Retinal pigment epithelial cell (primary cell): ENCODE measurements around the gene SMTNL2.
"Not testable (repeated sequence)": the region's sequence is repeated elsewhere in the genome, so short reads cannot be mapped to it uniquely, and the experiment has no call there.

ENCODE experiments used
- DNase-seq: peaks from one replicate; pipeline ENCODE4 v3.0.0-alpha.2; 2010; ENCODE audit warnings: low read depth
- H3K4me3 ChIP-seq: 2 replicates; pipeline ENCODE4 v1.5.1; 2011; ENCODE audit warnings: mild to moderate bottlenecking, low read length, control low read depth, moderate library complexity
- TF ChIP-seq, protein P1 (sequence below): conservative IDR thresholded peaks from 2 replicates; pipeline ENCODE4 v1.5.1; 2011; ENCODE audit warnings: low read depth, low read length, control low read depth, inconsistent platforms

The SMTNL2 gene

DNA sequence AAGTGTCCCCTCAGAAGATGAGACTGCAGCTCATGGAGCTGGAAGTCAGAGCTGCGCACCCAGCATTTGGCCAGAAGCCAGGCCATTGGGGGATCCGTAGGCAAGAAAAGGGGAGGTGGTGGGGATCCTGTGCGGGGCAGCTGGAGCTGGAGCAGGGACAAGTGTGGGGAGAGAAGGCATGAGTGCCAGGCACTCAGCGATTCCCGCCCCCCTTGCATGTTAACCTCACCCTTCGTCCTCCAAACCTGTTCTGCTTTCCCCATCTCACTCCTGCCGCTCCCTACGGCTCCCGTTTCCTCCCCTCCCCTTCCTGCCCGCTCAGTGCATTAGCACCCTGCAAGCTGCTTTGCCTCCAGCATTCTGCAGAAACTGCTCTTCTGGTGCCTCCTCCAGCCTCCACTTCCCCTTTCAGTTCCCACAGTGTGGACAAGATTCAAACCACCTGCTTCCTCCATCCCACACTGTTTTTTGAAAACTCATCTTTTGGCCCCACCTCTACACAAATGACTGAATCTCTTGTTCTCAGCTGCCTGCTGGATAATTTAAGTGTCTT is 51.6 kb downstream of the SMTNL2 start:
- TF ChIP-seq, protein P1, sequence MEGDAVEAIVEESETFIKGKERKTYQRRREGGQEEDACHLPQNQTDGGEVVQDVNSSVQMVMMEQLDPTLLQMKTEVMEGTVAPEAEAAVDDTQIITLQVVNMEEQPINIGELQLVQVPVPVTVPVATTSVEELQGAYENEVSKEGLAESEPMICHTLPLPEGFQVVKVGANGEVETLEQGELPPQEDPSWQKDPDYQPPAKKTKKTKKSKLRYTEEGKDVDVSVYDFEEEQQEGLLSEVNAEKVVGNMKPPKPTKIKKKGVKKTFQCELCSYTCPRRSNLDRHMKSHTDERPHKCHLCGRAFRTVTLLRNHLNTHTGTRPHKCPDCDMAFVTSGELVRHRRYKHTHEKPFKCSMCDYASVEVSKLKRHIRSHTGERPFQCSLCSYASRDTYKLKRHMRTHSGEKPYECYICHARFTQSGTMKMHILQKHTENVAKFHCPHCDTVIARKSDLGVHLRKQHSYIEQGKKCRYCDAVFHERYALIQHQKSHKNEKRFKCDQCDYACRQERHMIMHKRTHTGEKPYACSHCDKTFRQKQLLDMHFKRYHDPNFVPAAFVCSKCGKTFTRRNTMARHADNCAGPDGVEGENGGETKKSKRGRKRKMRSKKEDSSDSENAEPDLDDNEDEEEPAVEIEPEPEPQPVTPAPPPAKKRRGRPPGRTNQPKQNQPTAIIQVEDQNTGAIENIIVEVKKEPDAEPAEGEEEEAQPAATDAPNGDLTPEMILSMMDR = no peak
- no peak for DNase-seq
- no peak overlapping the region for H3K4me3 ChIP-seq

DNA sequence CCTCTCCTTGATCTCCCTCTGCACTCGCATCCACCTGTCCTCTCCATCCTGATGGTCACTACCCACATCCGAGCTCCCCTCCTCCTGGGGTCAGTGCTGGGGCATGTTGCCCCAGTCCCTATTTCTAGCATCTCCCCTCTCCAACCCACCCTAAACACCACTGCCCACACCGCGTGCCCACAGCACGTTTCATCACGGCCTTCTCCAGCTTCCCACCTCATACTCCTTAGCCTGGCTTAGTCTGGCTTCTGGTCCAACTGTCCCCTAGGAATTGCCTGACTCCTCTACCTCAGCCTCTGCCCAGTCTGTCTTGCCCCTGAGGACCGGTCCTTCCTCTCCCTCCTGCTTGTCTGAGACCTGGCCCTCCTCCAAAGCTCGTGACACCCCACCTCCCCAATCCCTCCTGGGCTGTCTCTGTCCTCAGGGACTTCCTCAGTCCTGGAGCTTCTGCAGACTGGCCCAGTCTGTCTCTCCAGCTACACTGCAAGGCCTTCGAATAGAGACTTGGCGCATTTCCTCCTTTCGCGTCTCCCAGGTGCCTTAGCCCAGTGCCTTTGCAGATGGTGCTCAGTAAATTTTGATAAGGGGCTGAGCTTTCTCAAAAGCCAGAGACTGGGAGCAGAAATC is 52.3 kb downstream of the SMTNL2 start:
- TF ChIP-seq, protein P1 = no peak
- no peak for DNase-seq
- H3K4me3 ChIP-seq = no peak overlapping the region

DNA sequence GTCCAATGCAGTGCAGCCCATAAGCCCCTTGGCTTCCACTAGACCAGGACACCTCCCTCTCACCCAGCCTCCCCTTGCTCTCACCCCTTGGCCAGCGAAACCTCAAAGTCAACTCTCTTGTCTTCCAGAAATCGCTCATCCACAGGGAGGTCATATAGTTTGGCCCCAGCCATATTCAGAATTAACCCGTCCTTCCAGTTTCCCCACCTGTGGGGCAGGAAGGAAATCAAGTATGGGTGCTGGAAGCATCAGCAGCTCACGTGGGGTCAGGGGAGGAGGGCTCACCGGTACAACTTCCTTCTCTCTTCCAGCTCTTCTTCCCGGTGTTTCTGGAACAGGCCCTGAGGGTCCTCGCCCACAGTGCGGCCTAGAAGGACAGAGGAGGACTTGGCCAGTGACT is 54.4 kb downstream of the SMTNL2 start:
- not testable (repeated sequence) for DNase-seq, H3K4me3 ChIP-seq

DNA sequence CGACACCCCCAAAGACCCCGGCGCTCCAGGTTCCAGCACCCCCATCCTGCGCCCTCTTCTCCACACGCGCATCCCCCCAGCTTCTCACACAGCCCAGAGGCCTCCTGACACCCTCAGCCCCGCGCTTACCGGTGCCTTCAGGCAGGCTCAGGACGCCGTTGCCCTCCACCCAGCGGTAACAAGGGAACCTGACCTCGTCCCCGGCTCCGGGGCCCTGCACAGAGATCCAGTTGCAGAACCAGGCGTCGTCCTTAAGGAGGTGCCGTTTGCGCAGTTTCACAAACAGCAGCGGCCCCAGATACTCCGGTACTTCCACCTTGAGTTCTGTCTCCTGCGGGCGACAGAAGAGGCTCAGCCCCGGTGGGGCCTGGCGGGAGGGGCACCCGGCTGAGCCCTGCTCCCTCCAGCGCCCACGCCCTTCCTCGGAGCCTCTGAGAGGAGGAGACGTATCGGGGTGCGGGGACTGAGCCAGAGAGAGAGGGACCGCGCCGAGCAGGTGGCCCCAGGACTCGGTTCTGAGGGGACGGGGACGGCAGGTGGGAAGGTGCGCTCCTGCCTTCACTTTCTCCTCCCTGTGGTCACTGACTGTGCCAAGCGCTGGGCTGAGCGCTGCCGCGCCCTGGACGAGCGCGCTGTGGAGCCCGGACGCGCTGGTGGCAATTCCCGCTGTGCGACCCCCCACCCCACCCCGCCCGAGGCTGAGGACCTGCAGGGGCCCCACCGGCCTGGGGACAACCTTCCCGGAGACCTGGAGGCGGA is 55.2 kb downstream of the SMTNL2 start:
- H3K4me3 ChIP-seq, DNase-seq: not testable (repeated sequence)

DNA sequence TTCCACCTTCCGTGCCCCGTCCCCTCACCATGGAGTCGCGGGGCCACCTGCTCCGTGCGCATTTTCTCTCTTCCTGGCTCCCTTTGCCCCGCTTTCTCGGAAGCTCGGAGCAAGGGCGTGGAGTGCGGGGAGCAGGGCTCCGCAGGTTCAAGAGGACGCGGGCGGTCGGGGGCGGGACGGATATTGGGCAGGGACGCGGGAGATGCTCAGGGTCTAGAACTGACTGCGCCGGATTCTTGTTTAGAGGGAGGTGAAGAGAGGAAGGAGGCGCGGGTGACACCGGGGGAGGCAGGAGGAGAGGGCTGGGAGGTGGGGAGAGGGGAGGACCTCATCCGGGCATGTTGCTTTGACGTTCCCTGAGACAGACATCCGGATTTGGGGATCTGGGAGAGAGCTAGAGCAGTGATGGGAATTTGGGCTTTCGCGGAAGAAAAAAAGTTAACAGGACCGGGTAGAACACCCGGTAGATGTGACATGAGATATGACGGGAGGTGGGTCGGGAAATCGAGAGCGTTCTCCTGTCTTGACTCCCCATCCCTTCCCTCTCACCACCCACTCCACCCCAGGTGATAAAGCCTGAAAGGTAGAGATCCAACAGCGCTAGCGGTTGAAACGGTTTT is 56.4 kb downstream of the SMTNL2 start:
- not testable (repeated sequence) for H3K4me3 ChIP-seq, DNase-seq

DNA sequence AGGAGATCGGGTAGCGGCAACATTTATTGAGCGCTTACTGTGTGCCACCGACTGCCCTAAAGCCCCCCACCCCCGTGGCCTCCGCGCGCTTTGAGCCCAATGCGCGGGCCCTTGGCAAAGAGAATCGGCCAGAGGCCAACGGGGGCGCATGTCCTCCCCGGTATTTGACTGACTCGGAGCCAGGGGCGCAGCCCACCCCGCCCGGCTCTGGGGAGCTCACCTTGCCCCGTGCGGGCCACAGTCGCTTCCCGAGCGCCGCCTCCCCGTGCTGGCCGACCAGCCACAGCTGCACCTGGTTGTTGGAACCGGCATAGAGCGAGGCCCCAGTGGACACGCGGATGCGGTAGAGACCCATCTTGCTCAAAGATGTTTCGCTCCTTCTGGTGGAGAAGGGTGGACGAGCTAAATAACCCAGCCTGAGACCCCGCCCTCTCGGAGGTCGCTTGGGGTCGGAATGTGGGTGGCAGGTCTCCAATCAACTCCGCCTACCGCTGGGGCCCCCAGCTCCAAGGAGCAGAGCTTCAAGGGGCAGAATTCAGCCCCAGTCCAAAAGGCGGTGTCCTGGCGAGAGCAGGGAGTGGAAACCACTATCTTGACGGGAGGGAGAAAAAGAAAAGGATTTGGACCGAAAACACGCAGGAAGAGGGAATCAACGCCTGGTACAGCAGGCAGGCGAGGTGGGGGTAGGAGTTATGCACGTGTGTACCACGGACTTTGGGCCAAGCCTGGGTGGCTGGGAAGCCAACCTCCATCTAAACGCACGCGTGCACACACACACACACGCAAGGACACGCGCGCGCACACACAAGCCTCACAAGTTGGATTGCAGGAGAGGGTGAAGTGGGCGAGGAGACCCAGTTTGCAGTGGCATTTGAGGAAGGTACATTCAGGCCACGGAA is 57.2 kb downstream of the SMTNL2 start, which contains the start of gene ALOX15:
Gene ALOX15, minus strand, starts transcription at position 382 of the 899 bp plus-strand sequence. Its CDS starts 27 bp downstream, at position 355.
- TF ChIP-seq, protein P1 = no peak

DNA sequence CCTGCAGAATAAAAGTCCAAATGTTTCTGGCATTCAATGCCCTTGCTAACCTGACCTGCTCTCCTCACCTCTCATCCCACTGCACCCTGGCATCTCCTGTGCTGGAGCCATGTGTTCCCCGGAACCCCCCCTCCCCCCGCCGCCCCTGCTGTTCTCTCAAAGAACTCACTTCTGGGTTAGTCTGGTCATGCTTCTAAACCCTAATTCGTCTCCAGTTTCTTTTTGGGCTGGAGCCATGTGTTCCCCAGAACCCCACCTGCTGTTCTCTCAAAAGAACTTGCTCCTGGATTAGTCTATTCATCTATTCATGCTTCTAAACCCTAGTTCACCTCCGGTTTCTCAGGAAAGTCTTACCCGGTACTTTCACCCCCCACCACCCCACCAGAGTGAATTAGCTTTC is 58.0 kb downstream of the SMTNL2 start:
- no peak overlapping the region for H3K4me3 ChIP-seq
- TF ChIP-seq, protein P1 = no peak
- no peak for DNase-seq

More for the DNA sequence above, 57.2 kb downstream of the SMTNL2 start, which contains the start of gene ALOX15:
- DNase-seq = no peak
- no peak within 1 kb of the TSS for H3K4me3 ChIP-seq

DNA sequence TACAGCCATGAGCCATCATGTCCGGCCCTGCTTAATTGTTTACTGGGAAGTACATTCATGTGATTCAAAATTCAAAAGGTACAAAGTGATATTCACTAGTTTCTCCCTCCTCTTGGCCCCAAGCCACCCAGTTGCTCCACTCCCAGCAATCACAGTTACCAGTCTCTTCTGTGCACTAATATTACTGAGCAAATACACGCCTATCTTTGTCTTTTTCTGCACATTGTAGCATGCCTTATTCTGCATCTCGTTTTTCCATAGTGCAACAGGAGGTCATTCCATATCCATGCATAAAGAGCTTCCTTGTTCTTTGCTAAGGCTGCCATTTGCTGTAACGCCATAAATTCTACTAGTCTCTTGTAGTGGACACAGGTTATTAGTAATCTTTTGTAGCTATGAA is 59.3 kb downstream of the SMTNL2 start:
- TF ChIP-seq, protein P1 = no peak
- no peak for DNase-seq
- H3K4me3 ChIP-seq = no peak overlapping the region
